ENCODE measurements around the gene RAPGEF6. TPM values are rescaled to one million over a fixed set of nuclear protein-coding genes. Genes with fewer than 3 reads are reported as not detected.

The RAPGEF6 gene
- total RNA-seq, 1 experiment from 2014 or later = 17.4 TPM

- Histone ChIP-seq H3K27me3 (replicated peaks; ENCODE audit: control insufficient read depth, insufficient read depth, low read length) (no peaks in the 10 kb centered on the region), H3K9me3 (no peaks in the 10 kb centered on the region), H3K4me3 (ENCODE audit: low read depth, low read length) (no peak overlapping the region), H3K36me3 (ENCODE audit: control insufficient read depth, insufficient read depth, low read length) (no peaks in the 10 kb centered on the region), H3K4me1 (peaks cover 5% of the 10 kb centered on the region)
- Mint-ChIP-seq H3K4me3 (ENCODE audit: unreplicated experiment) (no peak overlapping the region), H3K4me1 (ENCODE audit: low read depth, unreplicated experiment) (no peaks in the 10 kb centered on the region), H3K9me3 (ENCODE audit: unreplicated experiment) (no peaks in the 10 kb centered on the region), H3K36me3 (ENCODE audit: insufficient read depth, unreplicated experiment) (peaks cover 29% of the 10 kb centered on the region), H3K27ac (ENCODE audit: unreplicated experiment) (no peak overlapping the region), H3K27me3 (ENCODE audit: insufficient read depth, unreplicated experiment) (no peaks in the 10 kb centered on the region)
- no peak for TF ChIP-seq CTCF (IDR thresholded peaks at IDR 0.05; ENCODE audit: insufficient read depth in 1 of 2, low read depth in 1 of 2, low read length in 1 of 2, severe bottlenecking in 1 of 2, unreplicated experiment in 1 of 2)
- no TSS peak for BruUV-seq (replicated peaks)
- CTCF ChIA-PET = interaction anchor here (1.7 kb wide), 1 partner anchor 41 kb away, joined by 7 read pairs; no protein-coding TSS in a partner anchor
- intact Hi-C loops (cut with micrococcal nuclease; ENCODE audit: unreplicated experiment) = no loop called here
- no peak for DNase-seq
- POLR2A ChIA-PET = no interaction called here
Measured at GRCh38 chr5:131630963-131631350, 4.1 kb downstream of the RAPGEF6 start.

GRCh38 chr5:131630208-131630962 is 4.6 kb downstream of the RAPGEF6 start:
- intact Hi-C loops (cut with micrococcal nuclease; ENCODE audit: unreplicated experiment) = no loop called here

GRCh38 chr5:131628990-131629389 is 6.0 kb downstream of the RAPGEF6 start:
- no TSS peak for BruUV-seq (replicated peaks)
- no peak for DNase-seq
- Mint-ChIP-seq H3K4me3 (ENCODE audit: unreplicated experiment) (no peak overlapping the region), H3K36me3 (ENCODE audit: insufficient read depth, unreplicated experiment) (peaks cover 13% of the 10 kb centered on the region), H3K4me1 (ENCODE audit: low read depth, unreplicated experiment) (no peaks in the 10 kb centered on the region), H3K27ac (ENCODE audit: unreplicated experiment) (no peak overlapping the region), H3K9me3 (ENCODE audit: unreplicated experiment) (no peaks in the 10 kb centered on the region), H3K27me3 (ENCODE audit: insufficient read depth, unreplicated experiment) (no peaks in the 10 kb centered on the region)
- H3K4me1 ChIP-seq = peaks cover 5% of the 10 kb centered on the region
- ChIA-PET CTCF (no interaction called here), POLR2A (no interaction called here)
- H3K36me3 ChIP-seq (ENCODE audit: control insufficient read depth, insufficient read depth, low read length) = no peaks in the 10 kb centered on the region
- no peak for TF ChIP-seq CTCF (IDR thresholded peaks at IDR 0.05; ENCODE audit: insufficient read depth in 1 of 2, low read depth in 1 of 2, low read length in 1 of 2, severe bottlenecking in 1 of 2, unreplicated experiment in 1 of 2)
- H3K27me3 ChIP-seq (replicated peaks; ENCODE audit: control insufficient read depth, insufficient read depth, low read length) = no peaks in the 10 kb centered on the region
- no peaks in the 10 kb centered on the region for H3K9me3 ChIP-seq
- no peak overlapping the region for H3K4me3 ChIP-seq (ENCODE audit: low read depth, low read length)
- intact Hi-C loops (cut with micrococcal nuclease; ENCODE audit: unreplicated experiment) = no loop called here

More at GRCh38 chr5:131630208-131630962, 4.6 kb downstream of the RAPGEF6 start:
- H3K27me3 Mint-ChIP-seq (ENCODE audit: insufficient read depth, unreplicated experiment) = no peaks in the 10 kb centered on the region
- no peak for TF ChIP-seq CTCF (IDR thresholded peaks at IDR 0.05; ENCODE audit: insufficient read depth in 1 of 2, low read depth in 1 of 2, low read length in 1 of 2, severe bottlenecking in 1 of 2, unreplicated experiment in 1 of 2)
- Histone ChIP-seq H3K36me3 (ENCODE audit: control insufficient read depth, insufficient read depth, low read length) (no peaks in the 10 kb centered on the region), H3K4me3 (ENCODE audit: low read depth, low read length) (no peak overlapping the region), H3K27me3 (replicated peaks; ENCODE audit: control insufficient read depth, insufficient read depth, low read length) (no peaks in the 10 kb centered on the region), H3K9me3 (no peaks in the 10 kb centered on the region), H3K4me1 (peaks cover 5% of the 10 kb centered on the region)
- H3K36me3 Mint-ChIP-seq (ENCODE audit: insufficient read depth, unreplicated experiment) = peaks cover 27% of the 10 kb centered on the region
- no peaks in the 10 kb centered on the region for H3K4me1 Mint-ChIP-seq (ENCODE audit: low read depth, unreplicated experiment)
- no peak overlapping the region for H3K27ac Mint-ChIP-seq (ENCODE audit: unreplicated experiment)
- no peak overlapping the region for H3K4me3 Mint-ChIP-seq (ENCODE audit: unreplicated experiment)
- H3K9me3 Mint-ChIP-seq (ENCODE audit: unreplicated experiment) = no peaks in the 10 kb centered on the region
- ChIA-PET POLR2A (no interaction called here), CTCF (interaction anchor here (0.7 to 1.7 kb wide), 2 partner anchors 41 to 283 kb away, joined by 3 to 7 read pairs; no protein-coding TSS in a partner anchor)
- no peak for DNase-seq
- no TSS peak for BruUV-seq (replicated peaks)
